K562 (cell line): ENCODE data around the gene SDK1. TPM values are rescaled to one million over a fixed set of nuclear protein-coding genes. Genes with fewer than 3 reads are reported as not detected.

Experiments
- ATAC-seq: fragments of 200-7000 bp; cut with Tn5 transposase; 3 replicates; pipeline ENCODE4 v1.9.1; 2020; ENCODE audit warnings: moderate library complexity
- BruUV-seq: library from RNA; stranded (reverse); fragments of 400-500 nt; replicated peaks from 2 replicates; lab custom pipeline; 2021; lab: Mats Ljungman, UMichigan
- CTCF ChIA-PET: fragments of 300-600 bp; formaldehyde crosslinking; extraction: SDS; loops from one replicate; lab custom pipeline; 2021; ENCODE audit warnings: low intra/inter-chr PET ratio; lab: Yijun Ruan, JAX
- POLR2A ChIA-PET: fragments of 300-600, 350-650 bp; sonication (Branson Sonifier 250); formaldehyde crosslinking; extraction: SDS; loops from one replicate; lab custom pipeline; 2021; ENCODE audit warnings: antibody characterized with exemption, inconsistent platforms; lab: Yijun Ruan, JAX
- DNase-seq, 4 experiments: peaks; one replicate each; pipeline versions ENCODE4 v3.0.0 to v3.0.0-alpha.2; 2011 to 2018; ENCODE audit warnings: low spot score in 3 of 4, mixed read lengths in 3 of 4; ENCODE audit errors: extremely low read depth in 1 of 4
- FAIRE-seq: peaks from 2 replicates; lab custom pipeline; 2011; peaks lifted over from hg19 to GRCh38; lab: Jason Lieb, UNC
- H2AFZ ChIP-seq: 2 replicates; pipeline ENCODE4 v1.6.0; 2011; ENCODE audit warnings: low read depth, low read length, control low read depth, inconsistent platforms
- H3K27ac ChIP-seq: fragments of 200-600 bp; 3 replicates; pipeline ENCODE4 v1.8.0; 2011; ENCODE audit warnings: low read depth, mild to moderate bottlenecking, control low read depth, inconsistent platforms, low read length, moderate library complexity, mixed read lengths; ENCODE audit errors: extremely low read depth
- H3K27me3 ChIP-seq, 2 experiments: fragments of 300-600 bp in 1 of 2; 2 replicates in 1 of 2; 3 replicates in 1 of 2; pipeline versions ENCODE4 v1.6.0 to v1.8.0; 2011; ENCODE audit warnings: inconsistent platforms in 2 of 2, low read length in 2 of 2, mild to moderate bottlenecking in 1 of 2, mixed read lengths in 1 of 2, moderate library complexity in 1 of 2; ENCODE audit not compliant: control insufficient read depth in 2 of 2, insufficient read depth in 2 of 2
- H3K36me3 ChIP-seq: fragments of 300-600 bp; 3 replicates; pipeline ENCODE4 v1.8.0; 2011; ENCODE audit warnings: mild to moderate bottlenecking, low read length, inconsistent platforms; ENCODE audit not compliant: control insufficient read depth, insufficient read depth
- H3K4me1 ChIP-seq, 2 experiments: fragments of 200-600 bp in 1 of 2; replicated peaks in 1 of 2; 2 replicates in 1 of 2; 3 replicates in 1 of 2; pipeline versions ENCODE4 v1.5.1 to v1.8.0; 2011; ENCODE audit warnings: inconsistent platforms in 2 of 2, low read length in 2 of 2, mild to moderate bottlenecking in 1 of 2, mixed read lengths in 1 of 2, moderate library complexity in 1 of 2; ENCODE audit not compliant: control insufficient read depth in 2 of 2, insufficient read depth in 2 of 2
- H3K4me2 ChIP-seq: 2 replicates; pipeline ENCODE4 v1.6.1; 2011; ENCODE audit warnings: low read length, control low read depth, inconsistent platforms, mixed read lengths; ENCODE audit not compliant: insufficient read depth
- H3K4me3 ChIP-seq: fragments of 200-600 bp; sonication (generic), shearing (Covaris generic); 2 replicates; pipeline ENCODE4 v1.5.1; 2016; ENCODE audit warnings: control low read depth, inconsistent platforms
- H3K79me2 ChIP-seq: fragments of 200-600 bp; 3 replicates; pipeline ENCODE4 v1.8.0; 2011; ENCODE audit warnings: low read length, inconsistent platforms; ENCODE audit not compliant: control insufficient read depth, insufficient read depth
- H3K9ac ChIP-seq, 2 experiments: 2 replicates each; pipeline versions ENCODE4 v1.6.0 to v1.6.1; 2011; ENCODE audit warnings: low read depth in 2 of 2, low read length in 2 of 2, control low read depth in 1 of 2, inconsistent platforms in 1 of 2, mild to moderate bottlenecking in 1 of 2, mixed read lengths in 1 of 2; ENCODE audit not compliant: insufficient read depth in 1 of 2
- H3K9me1 ChIP-seq: one replicate; pipeline ENCODE4 v1.6.0; 2011; ENCODE audit warnings: inconsistent platforms, mild to moderate bottlenecking, low read length, moderate library complexity; ENCODE audit not compliant: control insufficient read depth, insufficient read depth
- H3K9me3 ChIP-seq: replicated peaks from 2 replicates; pipeline ENCODE4 v1.5.1; 2011; ENCODE audit warnings: low read depth, low read length, inconsistent platforms; ENCODE audit not compliant: control insufficient read depth, insufficient read depth
- H4K20me1 ChIP-seq: replicated peaks from 2 replicates; pipeline ENCODE4 v1.6.1; 2011; ENCODE audit warnings: low read length, inconsistent platforms, mixed read lengths; ENCODE audit not compliant: control insufficient read depth, insufficient read depth
- CUX1 ChIP-seq: fragments of 200-800 bp; sonication (Bioruptor generic); IDR thresholded peaks from 2 replicates; pipeline ENCODE4 v1.6.1; 2016; ENCODE audit warnings: missing genetic modification characterization, missing compliant biosample characterization
- ETS2 ChIP-seq: IDR thresholded peaks from 2 replicates; pipeline ENCODE4 v1.6.1; 2016; ENCODE audit warnings: borderline replicate concordance, missing genetic modification characterization, mild to moderate bottlenecking, moderate library complexity, missing compliant biosample characterization; ENCODE audit not compliant: poor library complexity, severe bottlenecking
- HDGF ChIP-seq: fragments of 450-650 bp; IDR thresholded peaks from 2 replicates; pipeline ENCODE4 v1.6.1; 2016
- U2AF1 ChIP-seq: fragments of 200-400 bp; formaldehyde crosslinking; optimal IDR thresholded peaks from 2 replicates; pipeline ENCODE3; 2017; ENCODE audit warnings: mild to moderate bottlenecking, low read depth, low read length, moderate library complexity
- ZNF41 ChIP-seq: fragments of 250-450 bp; sonication (Bioruptor Pico); conservative IDR thresholded peaks from 2 replicates; pipeline ENCODE4 v1.4.0; 2020; ENCODE audit warnings: mild to moderate bottlenecking
- ZNF830 ChIP-seq: fragments of 250-450 bp; sonication (Bioruptor Pico); IDR thresholded peaks from 2 replicates; pipeline ENCODE4 v1.5.0; 2021; ENCODE audit warnings: mild to moderate bottlenecking
- WGBS: fragments of 100-300 bp; shearing (Covaris generic); methylation state at CpG from one replicate; pipeline ENCODE4 v1.1.6; 2016; ENCODE audit warnings: low coverage, mixed read lengths; ENCODE audit not compliant: insufficient coverage; ENCODE audit errors: missing lambda C conversion rate; 5-methylcytosine and 5-hydroxymethylcytosine counted together
- in situ Hi-C: fragments of 300-500 bp; cut with MboI; formaldehyde crosslinking; loops from 4 replicates; pipeline ENCODE4 v1.15.0; 2018; ENCODE audit warnings: inconsistent platforms, mixed read lengths
- intact Hi-C: fragments of 100-400 bp; cut with micrococcal nuclease; formaldehyde crosslinking; loops from 2 replicates; pipeline ENCODE4 v1.14.2; 2022
- polyA plus RNA-seq, 8 experiments: library from polyadenylated mRNA; depleted of rRNA in 4 of 8; stranded (reverse) in 5 of 8; unstranded in 3 of 8; fragments of >200 nt; fragmentation: Nextera tagmentation in 2 of 8; fragmentation: Illumina TruSeq in 1 of 8; extraction: Ambion mirVana in 2 of 8; extraction: Trizol in 1 of 8; gene quantifications; 2 replicates each; pipeline versions ENCODE4 v1.2.1 to v1.2.3, GENCODE V29; 2011 to 2014; ENCODE audit warnings: inconsistent platforms in 1 of 8, missing spikeins in 1 of 8
- total RNA-seq, 7 experiments: library from RNA; depleted of rRNA in 6 of 7; stranded (reverse); fragments of >200 nt in 6 of 7; fragmentation: Illumina TruSeq in 2 of 7; extraction: Trizol in 2 of 7; gene quantifications; 2 replicates each; pipeline versions ENCODE4 v1.2.1 to v1.2.3, GENCODE V29; 2011 to 2021; ENCODE audit warnings: low replicate concordance in 1 of 7
- TF ChIP-seq, protein P1 (sequence below): fragments of 450-650 bp; formaldehyde crosslinking; IDR thresholded peaks from 2 replicates; pipeline ENCODE4 v1.4.0; 2022; ENCODE audit warnings: missing genetic modification characterization
- TF ChIP-seq, protein P2 (sequence below), 2 experiments: fragments of 450-650 bp; IDR thresholded peaks; 2 replicates each; pipeline ENCODE4 v1.6.1; 2016; ENCODE audit warnings: mild to moderate bottlenecking in 2 of 2, borderline replicate concordance in 1 of 2, low read depth in 1 of 2, moderate library complexity in 1 of 2

Gene SDK1
- total and polyA plus RNA-seq, 9 of the 15 experiments (the other 6 are each of a cell fraction or from before 2014, with no cell fraction given): 0.16 TPM; not detected in 8

- no peaks in the 10 kb centered on the region for H3K9me3 ChIP-seq
- H3K36me3 ChIP-seq: no peaks in the 10 kb centered on the region
- 1% methylated on average over 7 of the region's 7 CpGs for WGBS
- H3K9ac ChIP-seq: no peak overlapping the region
- H3K79me2 ChIP-seq: no peaks in the 10 kb centered on the region
- ATAC-seq (no peak), FAIRE-seq (no peak), DNase-seq (no peak)
- ChIA-PET POLR2A (no interaction called here), CTCF (no interaction called here)
- no peaks in the 10 kb centered on the region for H3K9me1 ChIP-seq
- H3K4me2 ChIP-seq: no peak overlapping the region
- no peak overlapping the region for H3K4me3 ChIP-seq
- H3K27me3 ChIP-seq: peaks cover 5 to 13% of the 10 kb centered on the region in 2 experiments; a peak in 2 of 5 replicates
- no TSS peak for BruUV-seq
- H3K4me1 ChIP-seq: no peaks in the 10 kb centered on the region
- intact Hi-C loops: no loop called here
- H4K20me1 ChIP-seq: no peaks in the 10 kb centered on the region
- no peak overlapping the region for H2AFZ ChIP-seq
- in situ Hi-C loops: no loop called here
- no peak overlapping the region for H3K27ac ChIP-seq
- TF ChIP-seq ETS2 (no peak), U2AF1 (no peak), ZNF41 (CRISPR knock-in tag) (no peak), ZNF830 (CRISPR knock-in tag) (no peak), HDGF (no peak), CUX1 (CRISPR knock-in tag) (no peak)
- TF ChIP-seq, protein P1, sequence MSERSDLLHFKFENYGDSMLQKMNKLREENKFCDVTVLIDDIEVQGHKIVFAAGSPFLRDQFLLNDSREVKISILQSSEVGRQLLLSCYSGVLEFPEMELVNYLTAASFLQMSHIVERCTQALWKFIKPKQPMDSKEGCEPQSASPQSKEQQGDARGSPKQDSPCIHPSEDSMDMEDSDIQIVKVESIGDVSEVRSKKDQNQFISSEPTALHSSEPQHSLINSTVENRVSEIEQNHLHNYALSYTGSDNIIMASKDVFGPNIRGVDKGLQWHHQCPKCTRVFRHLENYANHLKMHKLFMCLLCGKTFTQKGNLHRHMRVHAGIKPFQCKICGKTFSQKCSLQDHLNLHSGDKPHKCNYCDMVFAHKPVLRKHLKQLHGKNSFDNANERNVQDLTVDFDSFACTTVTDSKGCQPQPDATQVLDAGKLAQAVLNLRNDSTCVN (CRISPR knock-in tag): no peak
- TF ChIP-seq, protein P2, sequence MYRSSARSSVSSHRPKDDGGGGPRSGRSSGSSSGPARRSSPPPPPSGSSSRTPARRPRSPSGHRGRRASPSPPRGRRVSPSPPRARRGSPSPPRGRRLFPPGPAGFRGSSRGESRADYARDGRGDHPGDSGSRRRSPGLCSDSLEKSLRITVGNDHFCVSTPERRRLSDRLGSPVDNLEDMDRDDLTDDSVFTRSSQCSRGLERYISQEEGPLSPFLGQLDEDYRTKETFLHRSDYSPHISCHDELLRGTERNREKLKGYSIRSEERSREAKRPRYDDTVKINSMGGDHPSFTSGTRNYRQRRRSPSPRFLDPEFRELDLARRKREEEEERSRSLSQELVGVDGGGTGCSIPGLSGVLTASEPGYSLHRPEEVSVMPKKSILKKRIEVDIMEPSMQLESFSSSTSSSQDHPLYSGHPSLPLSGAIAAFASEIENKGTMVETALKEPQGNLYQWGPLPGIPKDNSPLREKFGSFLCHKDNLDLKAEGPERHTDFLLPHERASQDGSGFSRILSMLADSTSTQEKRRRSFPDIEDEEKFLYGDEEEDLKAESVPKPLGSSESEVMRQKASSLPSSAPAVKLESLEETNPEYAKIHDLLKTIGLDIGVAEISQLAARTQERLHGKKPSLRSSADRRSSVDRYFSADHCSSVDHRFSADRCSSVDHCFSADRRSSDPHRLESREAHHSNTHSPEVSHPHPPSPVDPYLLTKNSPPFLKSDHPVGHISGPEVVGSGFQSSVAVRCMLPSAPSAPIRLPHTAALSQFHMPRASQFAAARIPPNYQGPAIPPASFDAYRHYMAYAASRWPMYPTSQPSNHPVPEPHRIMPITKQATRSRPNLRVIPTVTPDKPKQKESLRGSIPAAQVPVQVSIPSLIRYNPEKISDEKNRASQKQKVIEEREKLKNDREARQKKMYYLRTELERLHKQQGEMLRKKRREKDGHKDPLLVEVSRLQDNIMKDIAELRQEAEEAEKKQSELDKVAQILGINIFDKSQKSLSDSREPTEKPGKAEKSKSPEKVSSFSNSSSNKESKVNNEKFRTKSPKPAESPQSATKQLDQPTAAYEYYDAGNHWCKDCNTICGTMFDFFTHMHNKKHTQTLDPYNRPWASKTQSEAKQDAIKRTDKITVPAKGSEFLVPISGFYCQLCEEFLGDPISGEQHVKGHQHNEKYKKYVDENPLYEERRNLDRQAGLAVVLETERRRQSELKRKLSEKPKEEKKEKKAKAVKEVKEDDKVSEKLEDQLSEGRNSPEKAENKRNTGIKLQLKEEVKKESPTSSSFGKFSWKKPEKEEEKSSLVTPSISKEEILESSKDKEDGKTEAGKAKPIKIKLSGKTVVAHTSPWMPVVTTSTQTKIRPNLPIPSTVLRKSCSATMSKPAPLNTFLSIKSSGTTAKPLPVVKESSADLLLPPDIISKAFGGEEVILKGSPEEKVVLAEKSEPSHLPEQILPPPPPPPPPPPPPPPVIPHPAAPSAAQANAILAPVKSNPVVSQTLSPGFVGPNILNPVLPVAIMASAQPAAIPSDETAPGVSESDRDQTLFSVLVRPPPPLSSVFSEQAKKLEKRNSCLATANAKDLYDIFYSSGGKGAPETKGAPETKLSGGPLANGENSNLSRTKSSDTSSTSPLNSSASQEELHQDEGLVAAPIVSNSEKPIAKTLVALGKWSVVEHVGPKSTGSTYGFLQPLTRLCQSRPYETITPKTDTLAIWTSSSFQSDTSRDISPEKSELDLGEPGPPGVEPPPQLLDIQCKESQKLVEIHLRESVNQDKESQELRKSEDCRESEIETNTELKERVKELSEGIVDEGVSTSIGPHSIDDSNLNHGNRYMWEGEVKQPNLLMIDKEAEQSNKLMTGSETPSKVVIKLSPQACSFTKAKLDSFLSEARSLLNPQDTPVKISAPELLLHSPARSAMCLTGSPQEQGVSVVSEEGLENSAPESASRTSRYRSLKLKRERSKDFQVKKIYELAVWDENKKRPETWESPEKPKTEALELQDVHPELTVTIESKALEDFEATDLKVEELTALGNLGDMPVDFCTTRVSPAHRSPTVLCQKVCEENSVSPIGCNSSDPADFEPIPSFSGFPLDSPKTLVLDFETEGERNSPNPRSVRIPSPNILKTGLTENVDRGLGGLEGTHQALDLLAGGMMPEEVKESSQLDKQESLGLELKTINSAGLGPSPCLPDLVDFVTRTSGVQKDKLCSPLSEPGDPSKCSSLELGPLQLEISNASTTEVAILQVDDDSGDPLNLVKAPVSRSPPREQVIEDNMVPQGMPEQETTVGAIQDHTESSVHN (IDR thresholded peaks at IDR 0.05; ENCODE audit: borderline replicate concordance in 1 of 2, low read depth in 1 of 2): no peak
Observed at GRCh38 chr7:3370921-3371320, 69.9 kb downstream of the SDK1 start.
